Smooth muscle cell of the coronary artery (primary cell): ENCODE data around the gene MYOZ3. TPM values are rescaled to one million over a fixed set of nuclear protein-coding genes. Genes with fewer than 3 reads are reported as not detected.

ENCODE experiments used
- total RNA-seq: library from RNA; depleted of rRNA; stranded (reverse); fragments of >200 nt; gene quantifications from 2 replicates; pipeline ENCODE4 v1.2.3, GENCODE V29; 2014; ENCODE audit warnings: low replicate concordance

The MYOZ3 gene
- 1.9 TPM in 1 of 2 replicates, not detected in the other for total RNA-seq

GRCh38 chr5:150661086-150661485, at the start of gene MYOZ3:
MYOZ3 (plus strand) TSS chr5:150661251; CDS start chr5:150662942, 1,691 bp downstream.

GRCh38 chr5:150640311-150641005, 20.6 kb upstream of the MYOZ3 start, which contains the start of gene SYNPO:
SYNPO (plus strand) TSS chr5:150640660; CDS start chr5:150648276, 7,616 bp downstream.

GRCh38 chr5:150700594-150701377, 39.7 kb downstream of the MYOZ3 start, which contains the start of gene RBM22:
RBM22 (minus strand) TSS chr5:150701062; CDS start chr5:150700985, 77 bp downstream.

Other genes with a start within 250 kb of the MYOZ3 start
- 0.15 and 1.3 TPM in 2 replicates for gene CD74, start 248.3 kb upstream of the MYOZ3 start, total RNA-seq
- 4,222 and 6,128 TPM in 2 replicates for gene RPS14, start 211.5 kb upstream of the MYOZ3 start, total RNA-seq
- 23.9 and 32.5 TPM in 2 replicates for gene NDST1, start 153.1 kb upstream of the MYOZ3 start, total RNA-seq
- 0.59 and 45.0 TPM in 2 replicates for gene SYNPO, start 20.6 kb upstream of the MYOZ3 start, total RNA-seq
- 10.6 and 18.5 TPM in 2 replicates for gene RBM22, start 39.8 kb downstream of the MYOZ3 start, total RNA-seq
- gene DCTN4, start 97.8 kb downstream of the MYOZ3 start, total RNA-seq = 33.4 and 35.0 TPM in 2 replicates
- gene SMIM3, start 117.5 kb downstream of the MYOZ3 start, total RNA-seq = 23.6 and 41.4 TPM in 2 replicates
- not detected in 2 replicates for gene IRGM, start 185.3 kb downstream of the MYOZ3 start, total RNA-seq
- 3.3 and 8.3 TPM in 2 replicates for gene ZNF300, start 243.7 kb downstream of the MYOZ3 start, total RNA-seq